SU-DHL-6 (cell line): ENCODE data around the gene SRGAP2B.
"Not testable (repeated sequence)": the region's sequence is repeated elsewhere in the genome, so short reads cannot be mapped to it uniquely, and the experiment has no call there.

Experiments
- H2AFZ ChIP-seq: fragments of 200-600 bp; sonication (generic); 2 replicates; pipeline ENCODE4 v1.6.1; 2014; ENCODE audit warnings: low read depth, mild to moderate bottlenecking, moderate library complexity, mixed read lengths, antibody characterized with exemption, low read length; ENCODE audit not compliant: severe bottlenecking
- H3F3A ChIP-seq: fragments of 200-600 bp; shearing (Covaris generic); 2 replicates; pipeline ENCODE4 v1.6.0; 2016; ENCODE audit warnings: antibody characterized with exemption, mild to moderate bottlenecking; ENCODE audit not compliant: insufficient read depth
- H3K27ac ChIP-seq: fragments of 200-600 bp; sonication (generic); 2 replicates; pipeline ENCODE4 v1.5.1; 2016; ENCODE audit warnings: low read depth, mild to moderate bottlenecking, low read length, moderate library complexity, mixed read lengths
- H3K27me3 ChIP-seq: fragments of 200-600 bp; sonication (generic), shearing (Covaris generic); 2 replicates; pipeline ENCODE4 v1.6.0; 2014; ENCODE audit warnings: mild to moderate bottlenecking, low read length
- H3K36me3 ChIP-seq: fragments of 200-600 bp; sonication (generic); 2 replicates; pipeline ENCODE4 v1.6.1; 2014; ENCODE audit warnings: mild to moderate bottlenecking, low read length, mixed read lengths
- H3K4me2 ChIP-seq: fragments of 300-600, 200-600 bp; shearing (Covaris generic), sonication (generic); 2 replicates; pipeline ENCODE4 v1.6.0; 2014; ENCODE audit warnings: low read length, low read depth, mild to moderate bottlenecking; ENCODE audit not compliant: poor library complexity, severe bottlenecking
- H3K4me3 ChIP-seq: fragments of 200-600 bp; sonication (generic); 2 replicates; pipeline ENCODE4 v1.5.1; 2014; ENCODE audit warnings: antibody characterized with exemption, low read length, mild to moderate bottlenecking, mixed read lengths; ENCODE audit not compliant: insufficient read depth, poor library complexity, severe bottlenecking
- H3K79me2 ChIP-seq: fragments of 200-600 bp; sonication (generic); 2 replicates; pipeline ENCODE4 v1.6.1; 2014; ENCODE audit warnings: mild to moderate bottlenecking, low read length, moderate library complexity; ENCODE audit not compliant: insufficient read depth
- H3K9ac ChIP-seq: fragments of 200-600 bp; sonication (generic); 2 replicates; pipeline ENCODE4 v1.7.0; 2014; ENCODE audit warnings: mild to moderate bottlenecking, low read length
- H3K9me2 ChIP-seq: fragments of 200-600 bp; sonication (generic); replicated peaks from 2 replicates; pipeline ENCODE4 v1.6.1; 2014; ENCODE audit warnings: low read length; ENCODE audit not compliant: insufficient read depth
- H3K9me3 ChIP-seq: fragments of 200-600 bp; sonication (generic); 2 replicates; pipeline ENCODE4 v1.6.1; 2014; ENCODE audit warnings: low read length, mixed read lengths; ENCODE audit not compliant: insufficient read depth
- H4K20me1 ChIP-seq: fragments of 200-600 bp; sonication (generic); 2 replicates; pipeline ENCODE4 v1.6.1; 2014; ENCODE audit warnings: low read depth, mild to moderate bottlenecking, antibody characterized with exemption, low read length, moderate library complexity, mixed read lengths

SRGAP2B gene

DNA sequence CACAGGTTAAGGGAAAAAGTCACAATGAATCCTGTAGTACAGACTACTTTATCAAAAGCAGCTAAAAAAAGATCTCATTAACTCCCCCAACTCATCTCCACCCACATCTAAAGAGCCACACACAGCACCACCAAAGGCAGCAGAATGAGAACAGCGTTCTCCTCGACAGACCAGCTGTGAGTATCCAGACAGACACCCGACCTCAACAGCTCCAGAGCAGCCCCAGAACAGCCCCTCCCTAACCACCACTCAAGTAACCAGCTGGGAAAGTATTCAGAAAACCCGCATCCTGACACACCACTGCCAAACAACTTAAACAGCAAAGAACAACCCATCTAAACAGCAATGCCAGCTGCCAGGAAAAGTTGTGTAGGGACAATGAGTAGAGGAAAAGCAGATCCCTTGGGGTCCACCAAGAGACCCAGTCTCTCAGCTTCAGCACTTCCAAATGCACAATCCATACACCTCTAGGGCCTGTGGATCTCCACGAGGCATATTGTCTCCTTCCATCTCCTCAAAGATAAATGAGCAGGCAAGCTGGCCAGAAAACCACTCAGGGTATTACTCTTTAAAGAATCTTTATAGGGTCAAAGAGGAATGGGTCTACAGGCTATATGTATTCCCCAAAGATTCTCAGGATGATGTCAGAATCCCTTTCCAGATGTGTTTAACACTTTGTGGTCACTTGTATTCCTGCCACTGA lies 49.4 kb downstream of the SRGAP2B start:
- H3K36me3 ChIP-seq, H3K27ac ChIP-seq, H3K9me3 ChIP-seq, H3K79me2 ChIP-seq, H3K4me3 ChIP-seq, H3F3A ChIP-seq, H2AFZ ChIP-seq, H4K20me1 ChIP-seq, H3K9ac ChIP-seq, H3K4me2 ChIP-seq, H3K27me3 ChIP-seq, H3K9me2 ChIP-seq: not testable (repeated sequence)

DNA sequence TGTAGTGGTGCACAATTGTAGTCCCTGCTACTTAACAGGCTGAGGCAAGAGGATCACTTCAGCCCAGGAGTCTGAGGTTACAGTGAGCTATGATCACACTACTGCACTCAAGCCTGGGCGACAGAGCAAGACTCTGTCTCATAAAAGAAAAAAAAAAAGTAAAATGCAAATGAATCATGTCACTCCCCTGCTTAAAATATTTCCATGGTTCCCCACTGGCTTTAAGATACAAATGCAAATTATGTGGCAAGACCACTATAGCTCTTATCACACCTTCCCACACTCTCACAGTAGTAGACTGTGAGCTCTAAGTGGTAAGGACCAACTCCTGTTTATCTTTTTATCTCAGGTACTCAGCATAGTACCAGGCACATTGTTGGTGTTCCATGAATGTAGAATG lies 53.6 kb downstream of the SRGAP2B start:
- H3K79me2 ChIP-seq, H3K36me3 ChIP-seq, H3K27ac ChIP-seq, H3F3A ChIP-seq, H3K9me2 ChIP-seq, H3K9ac ChIP-seq, H3K27me3 ChIP-seq, H4K20me1 ChIP-seq, H2AFZ ChIP-seq, H3K9me3 ChIP-seq, H3K4me3 ChIP-seq, H3K4me2 ChIP-seq: not testable (repeated sequence)

GRCh38 chr1:145036019-145036418 lies 59.1 kb downstream of the SRGAP2B start:
- not testable (repeated sequence) for H3K4me2 ChIP-seq, H3K36me3 ChIP-seq, H2AFZ ChIP-seq, H3K27ac ChIP-seq, H3K9me3 ChIP-seq, H3K9ac ChIP-seq, H4K20me1 ChIP-seq, H3K79me2 ChIP-seq, H3K27me3 ChIP-seq, H3K4me3 ChIP-seq, H3F3A ChIP-seq, H3K9me2 ChIP-seq

- H3K27me3 ChIP-seq, H3K9me3 ChIP-seq, H3K79me2 ChIP-seq, H3K9ac ChIP-seq, H3K36me3 ChIP-seq, H3K4me3 ChIP-seq, H2AFZ ChIP-seq, H3F3A ChIP-seq, H4K20me1 ChIP-seq, H3K4me2 ChIP-seq, H3K9me2 ChIP-seq, H3K27ac ChIP-seq: not testable (repeated sequence)
Observed at GRCh38 chr1:145033523-145033922, 61.6 kb downstream of the SRGAP2B start.

GRCh38 chr1:145027251-145027650 lies 67.9 kb downstream of the SRGAP2B start:
- not testable (repeated sequence) for H3K27me3 ChIP-seq, H3K79me2 ChIP-seq, H3K27ac ChIP-seq, H4K20me1 ChIP-seq, H3K36me3 ChIP-seq, H3K9me2 ChIP-seq, H3K4me2 ChIP-seq, H3F3A ChIP-seq, H2AFZ ChIP-seq, H3K9ac ChIP-seq, H3K4me3 ChIP-seq, H3K9me3 ChIP-seq

GRCh38 chr1:145025286-145025685 lies 69.8 kb downstream of the SRGAP2B start:
- H3K9ac ChIP-seq, H3K79me2 ChIP-seq, H3K4me3 ChIP-seq, H3K9me2 ChIP-seq, H3K36me3 ChIP-seq, H2AFZ ChIP-seq, H3F3A ChIP-seq, H3K27ac ChIP-seq, H3K9me3 ChIP-seq, H3K27me3 ChIP-seq, H4K20me1 ChIP-seq, H3K4me2 ChIP-seq: not testable (repeated sequence)

DNA sequence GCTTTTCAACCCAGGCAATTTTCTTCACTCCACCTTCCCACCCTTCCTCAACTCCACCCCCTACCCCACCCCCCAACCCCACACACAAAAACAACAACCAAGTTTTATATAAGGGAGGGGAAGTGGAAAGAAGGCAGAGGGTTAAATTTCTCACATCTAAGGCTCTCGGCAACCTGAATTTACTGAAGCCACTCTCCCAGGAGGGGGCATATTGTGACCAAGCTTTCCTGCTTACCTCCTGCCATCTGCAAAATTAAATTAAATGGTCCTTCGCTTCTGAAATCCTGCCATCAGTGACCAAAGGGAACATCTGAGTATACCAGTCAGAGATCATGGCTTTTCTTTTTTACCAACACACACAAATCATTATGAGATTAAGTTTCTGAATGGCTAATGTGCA lies 72.9 kb downstream of the SRGAP2B start:
- H3K27ac ChIP-seq, H3K9ac ChIP-seq, H3K79me2 ChIP-seq, H3K4me2 ChIP-seq, H4K20me1 ChIP-seq, H2AFZ ChIP-seq, H3K36me3 ChIP-seq, H3K27me3 ChIP-seq, H3K4me3 ChIP-seq, H3F3A ChIP-seq, H3K9me2 ChIP-seq, H3K9me3 ChIP-seq: not testable (repeated sequence)

GRCh38 chr1:145021749-145022148 lies 73.4 kb downstream of the SRGAP2B start:
- not testable (repeated sequence) for H2AFZ ChIP-seq, H3K27ac ChIP-seq, H3K27me3 ChIP-seq, H3F3A ChIP-seq, H3K79me2 ChIP-seq, H3K9me3 ChIP-seq, H3K4me3 ChIP-seq, H4K20me1 ChIP-seq, H3K9me2 ChIP-seq, H3K36me3 ChIP-seq, H3K9ac ChIP-seq, H3K4me2 ChIP-seq
